ENCODE data around the gene KCTD1. TPM values are rescaled to one million over a fixed set of nuclear protein-coding genes. Genes with fewer than 3 reads are reported as not detected.

KCTD1 gene
- total RNA-seq, 1 donor from 2014 or later = 3.7 TPM

DNA sequence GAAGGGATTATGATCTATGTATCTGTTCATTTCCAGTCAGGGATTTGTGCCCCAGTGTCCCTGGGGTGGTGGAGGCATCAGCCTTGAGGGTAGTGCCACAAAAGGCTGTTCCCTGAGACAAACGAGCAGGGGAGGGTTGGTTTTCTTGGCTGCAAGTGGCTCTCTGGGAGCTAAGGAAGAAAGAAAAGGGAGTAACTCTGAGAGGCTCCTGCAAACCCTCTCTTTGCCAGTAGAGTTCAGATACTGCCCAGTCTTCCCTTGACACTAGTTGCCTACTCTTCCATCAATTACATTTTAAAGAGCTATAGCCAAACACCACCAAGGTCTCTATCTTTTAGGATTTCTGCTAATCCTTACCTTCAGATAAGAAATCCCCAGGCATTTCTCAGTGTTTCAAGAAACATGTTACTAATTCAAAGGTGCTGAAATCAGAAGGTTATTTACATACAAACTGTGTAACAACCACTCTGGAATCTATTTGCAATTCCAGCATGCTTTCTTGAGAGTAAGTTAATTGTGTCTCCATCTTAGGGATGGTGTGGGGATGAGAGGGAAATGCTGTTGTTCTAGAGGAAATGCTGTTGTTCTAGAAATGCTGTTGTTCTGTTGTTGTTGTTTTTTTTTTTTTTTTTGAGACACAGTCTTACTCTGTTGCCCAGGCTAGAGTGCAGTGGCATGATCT, 18.7 kb upstream of the KCTD1 start:
- no peaks in the 10 kb centered on the region for H3K4me1 ChIP-seq (ENCODE audit: control insufficient read depth in 3 of 3, insufficient read depth in 3 of 3, low read length in 3 of 3)
- H3K9ac ChIP-seq (ENCODE audit: low read depth in 1 of 3, low read length in 3 of 3) = no peak overlapping the region
- H3K27ac ChIP-seq (ENCODE audit: low read depth, low read length) = no peak overlapping the region
- no peak overlapping the region for H3K4me3 ChIP-seq (ENCODE audit: low read length in 3 of 3)
- H3K27me3 ChIP-seq (ENCODE audit: control insufficient read depth in 3 of 3, insufficient read depth in 3 of 3, low read length in 3 of 3) = no peaks in the 10 kb centered on the region
- H3K36me3 ChIP-seq (ENCODE audit: control insufficient read depth in 3 of 3, insufficient read depth in 3 of 3, low read length in 3 of 3) = no peaks in the 10 kb centered on the region
- H3K9me3 ChIP-seq (ENCODE audit: control insufficient read depth in 3 of 3, low read length in 3 of 3) = peaks cover 0 to 2% (median 0%) of the 10 kb centered on the region in 3 donors

DNA sequence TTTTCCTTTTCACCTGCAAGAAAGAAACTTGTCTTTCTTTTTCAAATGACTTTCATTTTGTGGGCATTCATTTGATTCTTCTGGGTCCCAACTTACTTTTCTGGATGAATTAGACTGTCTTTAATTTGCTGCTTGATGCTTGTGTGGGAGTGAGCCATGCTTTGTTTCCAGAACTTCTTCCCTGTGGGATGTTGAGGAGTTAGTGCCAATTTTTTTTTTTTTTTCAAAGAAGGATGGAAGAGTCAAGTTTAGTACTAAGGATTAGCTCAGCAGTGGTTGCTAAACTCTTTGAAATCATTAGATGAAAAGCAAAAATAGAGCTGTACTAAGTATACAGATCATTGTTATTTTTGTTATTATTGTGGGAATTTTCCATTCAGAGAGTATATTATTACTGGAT, 17.2 kb upstream of the KCTD1 start:
- H3K9ac ChIP-seq (ENCODE audit: low read depth in 1 of 3, low read length in 3 of 3) = no peak overlapping the region
- H3K4me3 ChIP-seq (ENCODE audit: low read length in 3 of 3) = no peak overlapping the region
- no peaks in the 10 kb centered on the region for H3K4me1 ChIP-seq (ENCODE audit: control insufficient read depth in 3 of 3, insufficient read depth in 3 of 3, low read length in 3 of 3)
- peaks cover 0 to 2% (median 0%) of the 10 kb centered on the region in 3 donors for H3K9me3 ChIP-seq (ENCODE audit: control insufficient read depth in 3 of 3, low read length in 3 of 3)
- no peaks in the 10 kb centered on the region for H3K36me3 ChIP-seq (ENCODE audit: control insufficient read depth in 3 of 3, insufficient read depth in 3 of 3, low read length in 3 of 3)
- H3K27me3 ChIP-seq (ENCODE audit: control insufficient read depth in 3 of 3, insufficient read depth in 3 of 3, low read length in 3 of 3) = no peaks in the 10 kb centered on the region
- H3K27ac ChIP-seq (ENCODE audit: low read depth, low read length) = no peak overlapping the region

DNA sequence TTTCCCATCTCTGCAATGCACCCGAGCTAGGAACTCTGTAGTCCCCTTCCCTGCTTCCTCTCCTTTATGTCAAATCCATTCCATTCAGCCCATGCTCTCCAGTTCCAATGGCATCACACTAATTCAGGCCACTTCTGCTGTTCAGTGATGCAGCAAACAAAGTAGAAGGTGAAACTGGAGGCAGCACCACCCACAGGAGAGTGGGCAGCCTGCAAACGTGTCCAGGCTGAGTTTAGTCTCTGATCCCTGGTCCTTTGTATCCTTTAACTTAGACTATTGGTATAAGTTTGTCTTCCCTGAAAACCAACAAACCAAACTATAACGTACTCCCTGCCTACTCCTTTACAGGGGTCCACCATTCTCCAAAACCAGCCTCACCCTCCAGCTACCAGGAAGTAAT, 14.7 kb upstream of the KCTD1 start:
- Histone ChIP-seq H3K9me3 (ENCODE audit: control insufficient read depth in 3 of 3, low read length in 3 of 3) (peaks cover 0 to 2% (median 0%) of the 10 kb centered on the region in 3 donors), H3K36me3 (ENCODE audit: control insufficient read depth in 3 of 3, insufficient read depth in 3 of 3, low read length in 3 of 3) (no peaks in the 10 kb centered on the region), H3K9ac (ENCODE audit: low read depth in 1 of 3, low read length in 3 of 3) (no peak overlapping the region), H3K4me3 (ENCODE audit: low read length in 3 of 3) (no peak overlapping the region), H3K27ac (ENCODE audit: low read depth, low read length) (no peak overlapping the region), H3K27me3 (ENCODE audit: control insufficient read depth in 3 of 3, insufficient read depth in 3 of 3, low read length in 3 of 3) (no peaks in the 10 kb centered on the region), H3K4me1 (ENCODE audit: control insufficient read depth in 3 of 3, insufficient read depth in 3 of 3, low read length in 3 of 3) (no peaks in the 10 kb centered on the region)

DNA sequence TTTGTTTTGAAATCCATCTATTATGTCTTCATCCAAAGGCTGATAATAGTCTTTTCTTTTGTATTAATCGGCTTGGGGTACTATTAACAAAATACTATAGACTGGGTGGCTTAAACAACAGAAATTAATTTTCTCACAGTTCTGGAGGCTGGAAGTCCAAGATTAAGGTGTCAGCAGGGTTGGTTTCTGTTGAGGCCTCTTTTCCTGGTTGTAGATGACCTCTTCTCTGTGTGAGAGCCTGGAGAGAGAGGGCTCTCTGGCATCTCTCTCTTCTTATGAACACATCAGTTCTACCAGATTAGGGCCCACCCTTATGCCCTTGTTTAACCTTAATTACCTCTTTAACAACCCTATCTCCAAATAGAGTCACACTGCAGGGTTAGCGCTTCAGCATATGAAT, 14.2 kb upstream of the KCTD1 start:
- H3K27me3 ChIP-seq (ENCODE audit: control insufficient read depth in 3 of 3, insufficient read depth in 3 of 3, low read length in 3 of 3) = no peaks in the 10 kb centered on the region
- H3K9ac ChIP-seq (ENCODE audit: low read depth in 1 of 3, low read length in 3 of 3) = no peak overlapping the region
- H3K9me3 ChIP-seq (ENCODE audit: control insufficient read depth in 3 of 3, low read length in 3 of 3) = peaks cover 0 to 2% (median 0%) of the 10 kb centered on the region in 3 donors

DNA sequence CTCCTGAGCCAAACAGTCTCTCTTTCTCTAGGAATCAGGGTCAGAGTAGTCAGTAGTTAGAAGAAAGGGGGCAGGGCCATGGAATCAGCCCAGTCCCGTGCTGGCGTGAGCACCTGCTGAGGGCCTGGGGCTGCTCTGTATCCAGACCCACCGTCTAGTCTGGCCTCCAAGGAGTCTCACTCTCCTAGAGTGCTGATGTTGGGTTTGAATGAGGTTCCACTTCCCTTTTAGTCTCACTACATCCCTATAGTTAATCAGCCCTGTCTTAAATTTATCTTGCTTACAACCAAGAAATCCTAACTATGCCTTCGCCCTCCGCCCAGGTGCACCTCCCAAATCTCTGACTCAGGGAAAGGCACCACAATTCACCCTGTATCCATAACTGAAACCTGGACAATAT, 13.4 kb upstream of the KCTD1 start:
- Histone ChIP-seq H3K4me1 (ENCODE audit: control insufficient read depth in 3 of 3, insufficient read depth in 3 of 3, low read length in 3 of 3) (no peaks in the 10 kb centered on the region), H3K27ac (ENCODE audit: low read depth, low read length) (no peak overlapping the region), H3K36me3 (ENCODE audit: control insufficient read depth in 3 of 3, insufficient read depth in 3 of 3, low read length in 3 of 3) (no peaks in the 10 kb centered on the region), H3K4me3 (ENCODE audit: low read length in 3 of 3) (no peak overlapping the region), H3K9ac (ENCODE audit: low read depth in 1 of 3, low read length in 3 of 3) (no peak overlapping the region), H3K27me3 (ENCODE audit: control insufficient read depth in 3 of 3, insufficient read depth in 3 of 3, low read length in 3 of 3) (no peaks in the 10 kb centered on the region), H3K9me3 (ENCODE audit: control insufficient read depth in 3 of 3, low read length in 3 of 3) (peaks cover 0 to 2% (median 0%) of the 10 kb centered on the region in 3 donors)

More for the DNA sequence above, 14.2 kb upstream of the KCTD1 start:
- Histone ChIP-seq H3K27ac (ENCODE audit: low read depth, low read length) (no peak overlapping the region), H3K36me3 (ENCODE audit: control insufficient read depth in 3 of 3, insufficient read depth in 3 of 3, low read length in 3 of 3) (no peaks in the 10 kb centered on the region), H3K4me3 (ENCODE audit: low read length in 3 of 3) (no peak overlapping the region), H3K4me1 (ENCODE audit: control insufficient read depth in 3 of 3, insufficient read depth in 3 of 3, low read length in 3 of 3) (no peaks in the 10 kb centered on the region)

DNA sequence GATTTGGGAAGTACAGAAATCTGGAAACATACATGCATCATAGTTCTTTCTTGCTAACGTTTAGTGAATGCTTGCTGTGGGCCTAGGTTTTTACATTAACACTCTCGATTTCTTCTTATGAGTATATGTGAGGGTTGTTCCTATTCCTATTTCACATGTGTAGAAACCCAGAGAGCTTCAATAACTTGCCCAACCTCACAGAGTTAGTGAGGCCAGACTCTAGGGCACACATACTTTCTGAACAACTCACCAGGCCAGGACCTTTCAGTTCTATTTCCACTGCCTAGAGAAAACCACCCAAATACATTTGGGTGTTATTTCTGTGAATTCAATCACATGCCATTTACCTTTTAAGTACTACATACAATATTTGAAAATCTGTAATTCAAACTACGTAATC, 8.2 kb upstream of the KCTD1 start:
- no peak overlapping the region for H3K27ac ChIP-seq (ENCODE audit: low read depth, low read length)
- H3K36me3 ChIP-seq (ENCODE audit: control insufficient read depth in 3 of 3, insufficient read depth in 3 of 3, low read length in 3 of 3) = no peaks in the 10 kb centered on the region
- H3K4me1 ChIP-seq (ENCODE audit: control insufficient read depth in 3 of 3, insufficient read depth in 3 of 3, low read length in 3 of 3) = no peaks in the 10 kb centered on the region
- H3K4me3 ChIP-seq (ENCODE audit: low read length in 3 of 3) = no peak overlapping the region
- H3K9ac ChIP-seq (ENCODE audit: low read depth in 1 of 3, low read length in 3 of 3) = no peak overlapping the region
- peaks cover 0 to 9% (median 0%) of the 10 kb centered on the region in 3 donors for H3K27me3 ChIP-seq (ENCODE audit: control insufficient read depth in 3 of 3, insufficient read depth in 3 of 3, low read length in 3 of 3)
- H3K9me3 ChIP-seq (ENCODE audit: control insufficient read depth in 3 of 3, low read length in 3 of 3) = no peaks in the 10 kb centered on the region

DNA sequence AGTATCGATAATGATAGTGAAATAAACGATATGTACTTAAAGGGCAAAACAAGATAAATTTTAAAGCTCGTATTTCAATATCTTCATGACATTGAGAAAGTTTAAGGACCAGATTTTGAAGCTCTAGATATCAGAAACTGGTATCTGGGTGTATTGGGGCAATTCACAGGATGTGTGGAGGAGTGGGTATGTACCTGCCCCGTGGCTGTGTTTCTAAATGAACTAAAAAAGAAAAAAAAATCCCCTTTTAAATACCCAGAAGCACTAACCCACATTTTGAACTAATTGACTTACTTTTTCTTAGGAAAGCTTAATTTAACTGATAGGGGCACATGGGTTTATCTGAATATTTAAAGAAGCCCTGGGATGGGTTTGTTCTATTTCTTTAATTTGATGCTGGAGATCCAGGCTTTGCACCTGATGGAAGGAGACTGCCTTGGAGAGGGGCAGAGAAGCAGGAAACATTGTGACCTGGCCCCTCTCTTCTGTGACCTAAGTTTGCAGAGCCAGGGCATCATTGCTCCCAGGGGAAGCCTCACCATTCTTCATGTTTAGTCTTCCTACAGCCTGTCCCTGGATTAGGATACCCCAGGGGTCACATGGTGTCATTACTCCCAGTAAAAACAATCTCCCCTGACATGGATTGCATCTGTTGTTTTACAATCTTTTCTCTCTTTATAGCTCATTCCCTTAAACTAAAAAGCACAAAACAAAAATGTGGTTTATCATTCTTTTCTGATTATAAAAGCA, 7.6 kb upstream of the KCTD1 start:
- no peak overlapping the region for H3K9ac ChIP-seq (ENCODE audit: low read depth in 1 of 3, low read length in 3 of 3)
- peaks cover 0 to 15% (median 5%) of the 10 kb centered on the region in 3 donors for H3K27me3 ChIP-seq (ENCODE audit: control insufficient read depth in 3 of 3, insufficient read depth in 3 of 3, low read length in 3 of 3)
- peaks cover 0 to 4% (median 3%) of the 10 kb centered on the region in 3 donors for H3K4me1 ChIP-seq (ENCODE audit: control insufficient read depth in 3 of 3, insufficient read depth in 3 of 3, low read length in 3 of 3)
- H3K27ac ChIP-seq (ENCODE audit: low read depth, low read length) = no peak overlapping the region
- H3K9me3 ChIP-seq (ENCODE audit: control insufficient read depth in 3 of 3, low read length in 3 of 3) = no peaks in the 10 kb centered on the region
- H3K36me3 ChIP-seq (ENCODE audit: control insufficient read depth in 3 of 3, insufficient read depth in 3 of 3, low read length in 3 of 3) = no peaks in the 10 kb centered on the region
- no peak overlapping the region for H3K4me3 ChIP-seq (ENCODE audit: low read length in 3 of 3)

DNA sequence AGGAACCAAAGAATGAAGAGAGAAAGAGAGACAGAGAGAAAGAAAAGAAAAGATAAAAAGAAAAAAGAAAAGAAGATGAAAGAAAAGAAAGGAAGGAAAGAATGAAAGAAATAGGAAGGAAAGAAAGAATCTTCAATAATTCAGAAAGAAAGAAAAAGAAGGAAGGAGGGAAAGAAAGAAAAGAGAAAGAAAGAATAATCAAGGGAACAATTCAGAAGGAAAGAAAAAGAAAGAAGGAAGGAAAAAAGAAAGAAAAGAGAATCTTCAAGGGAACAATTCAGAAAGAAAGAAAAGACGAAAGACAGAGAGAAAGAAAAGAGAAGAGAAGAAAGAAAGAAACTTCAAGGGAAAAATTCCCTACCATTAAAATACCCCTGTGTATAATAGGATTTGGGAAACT, 5.6 kb upstream of the KCTD1 start:
- Histone ChIP-seq H3K4me3 (ENCODE audit: low read length in 3 of 3) (no peak overlapping the region), H3K27ac (ENCODE audit: low read depth, low read length) (no peak overlapping the region), H3K9ac (ENCODE audit: low read depth in 1 of 3, low read length in 3 of 3) (no peak overlapping the region), H3K4me1 (ENCODE audit: control insufficient read depth in 3 of 3, insufficient read depth in 3 of 3, low read length in 3 of 3) (peaks cover 10 to 19% (median 14%) of the 10 kb centered on the region in 3 donors), H3K27me3 (ENCODE audit: control insufficient read depth in 3 of 3, insufficient read depth in 3 of 3, low read length in 3 of 3) (peaks cover 4 to 20% (median 15%) of the 10 kb centered on the region in 3 donors), H3K9me3 (ENCODE audit: control insufficient read depth in 3 of 3, low read length in 3 of 3) (no peaks in the 10 kb centered on the region), H3K36me3 (ENCODE audit: control insufficient read depth in 3 of 3, insufficient read depth in 3 of 3, low read length in 3 of 3) (no peaks in the 10 kb centered on the region)

DNA sequence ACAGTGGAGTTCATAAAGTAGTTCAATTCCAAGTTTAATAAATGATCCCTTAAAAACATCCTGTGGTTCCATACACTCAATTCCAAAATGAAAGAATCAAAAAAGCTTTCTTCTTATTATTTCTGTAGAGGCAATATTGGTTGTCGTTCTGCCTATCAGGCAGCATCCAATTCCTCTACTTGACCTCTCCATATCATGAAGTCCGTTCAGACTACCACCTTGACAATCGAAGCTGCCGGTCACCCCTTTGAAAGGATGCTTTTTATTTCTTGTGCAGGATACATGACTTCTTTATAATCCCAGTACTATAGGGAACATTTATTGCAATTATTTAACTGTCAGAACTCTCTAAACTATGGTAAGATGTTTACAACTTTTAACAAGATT, 3.3 kb upstream of the KCTD1 start:
- Histone ChIP-seq H3K4me3 (ENCODE audit: low read length in 3 of 3) (no peak overlapping the region), H3K9ac (ENCODE audit: low read depth in 1 of 3, low read length in 3 of 3) (no peak overlapping the region), H3K27ac (ENCODE audit: low read depth, low read length) (no peak overlapping the region), H3K9me3 (ENCODE audit: control insufficient read depth in 3 of 3, low read length in 3 of 3) (no peaks in the 10 kb centered on the region), H3K36me3 (ENCODE audit: control insufficient read depth in 3 of 3, insufficient read depth in 3 of 3, low read length in 3 of 3) (peaks cover 0 to 3% (median 0%) of the 10 kb centered on the region in 3 donors), H3K4me1 (ENCODE audit: control insufficient read depth in 3 of 3, insufficient read depth in 3 of 3, low read length in 3 of 3) (peaks cover 10 to 28% (median 18%) of the 10 kb centered on the region in 3 donors), H3K27me3 (ENCODE audit: control insufficient read depth in 3 of 3, insufficient read depth in 3 of 3, low read length in 3 of 3) (peaks cover 4 to 20% (median 15%) of the 10 kb centered on the region in 3 donors)

All from skeletal muscle tissue (tissue), 4 donors.